Measurements from ENCODE around the gene GATA6.

DNA sequence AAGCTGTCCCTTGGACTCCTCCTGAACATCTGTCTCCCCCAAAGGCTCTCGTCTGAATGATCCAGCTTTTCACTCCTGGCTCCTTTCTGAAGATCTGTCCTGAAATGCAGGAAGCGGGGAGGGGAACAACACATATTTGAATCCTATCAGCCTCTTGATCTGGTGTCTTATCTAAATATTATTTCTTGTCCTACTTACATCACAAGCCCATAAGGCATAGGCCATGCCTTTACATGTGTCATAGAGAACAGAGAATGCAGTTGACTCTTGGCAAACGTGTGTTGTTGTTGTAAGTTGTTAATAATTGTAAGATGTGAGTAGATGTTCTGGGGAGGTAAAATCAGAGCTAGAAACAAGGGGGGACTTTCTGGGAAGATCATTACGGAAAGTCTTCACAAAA lies 57.4 kb downstream of the GATA6 start:
- TF ChIP-seq, protein P1, sequence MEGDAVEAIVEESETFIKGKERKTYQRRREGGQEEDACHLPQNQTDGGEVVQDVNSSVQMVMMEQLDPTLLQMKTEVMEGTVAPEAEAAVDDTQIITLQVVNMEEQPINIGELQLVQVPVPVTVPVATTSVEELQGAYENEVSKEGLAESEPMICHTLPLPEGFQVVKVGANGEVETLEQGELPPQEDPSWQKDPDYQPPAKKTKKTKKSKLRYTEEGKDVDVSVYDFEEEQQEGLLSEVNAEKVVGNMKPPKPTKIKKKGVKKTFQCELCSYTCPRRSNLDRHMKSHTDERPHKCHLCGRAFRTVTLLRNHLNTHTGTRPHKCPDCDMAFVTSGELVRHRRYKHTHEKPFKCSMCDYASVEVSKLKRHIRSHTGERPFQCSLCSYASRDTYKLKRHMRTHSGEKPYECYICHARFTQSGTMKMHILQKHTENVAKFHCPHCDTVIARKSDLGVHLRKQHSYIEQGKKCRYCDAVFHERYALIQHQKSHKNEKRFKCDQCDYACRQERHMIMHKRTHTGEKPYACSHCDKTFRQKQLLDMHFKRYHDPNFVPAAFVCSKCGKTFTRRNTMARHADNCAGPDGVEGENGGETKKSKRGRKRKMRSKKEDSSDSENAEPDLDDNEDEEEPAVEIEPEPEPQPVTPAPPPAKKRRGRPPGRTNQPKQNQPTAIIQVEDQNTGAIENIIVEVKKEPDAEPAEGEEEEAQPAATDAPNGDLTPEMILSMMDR (IDR thresholded peaks at IDR 0.05; ENCODE audit: insufficient read depth, low read length, poor library complexity, severe bottlenecking), result no peak
- TF ChIP-seq EZH2phosphoT487 (conservative IDR thresholded peaks at IDR 0.05; ENCODE audit: low read length), result no peak
